Stomach smooth muscle (tissue), 2 donors: ENCODE measurements around the gene IST1.

Experiments
- H3K27ac ChIP-seq: one replicate; pipeline ENCODE4 v1.7.0; 2013; ENCODE audit warnings: mild to moderate bottlenecking, low read length, inconsistent platforms
- H3K27me3 ChIP-seq, 2 donors: one replicate each; pipeline ENCODE4 v1.7.0; 2013; ENCODE audit warnings: low read length in 2 of 2; ENCODE audit not compliant: insufficient read depth in 2 of 2, control insufficient read depth in 1 of 2
- H3K36me3 ChIP-seq, 2 donors: one replicate each; pipeline ENCODE4 v1.7.0; 2013; ENCODE audit warnings: low read length in 2 of 2; ENCODE audit not compliant: control insufficient read depth in 2 of 2, insufficient read depth in 2 of 2
- H3K4me1 ChIP-seq: one replicate; pipeline ENCODE4 v1.7.0; 2013; ENCODE audit warnings: low read length; ENCODE audit not compliant: control insufficient read depth, insufficient read depth
- H3K4me3 ChIP-seq, 2 donors: one replicate each; pipeline ENCODE4 v1.7.0; 2013; ENCODE audit warnings: low read length in 2 of 2
- H3K9ac ChIP-seq, 2 donors: one replicate each; pipeline ENCODE4 v1.7.0; 2013; ENCODE audit warnings: low read length in 2 of 2, mild to moderate bottlenecking in 1 of 2
- H3K9me3 ChIP-seq, 2 donors: one replicate each; pipeline ENCODE4 v1.7.0; 2013; ENCODE audit warnings: low read length in 2 of 2; ENCODE audit not compliant: control insufficient read depth in 2 of 2
- donor health status: healthy.
- donor health status: Pancreatic carcinoma.

Gene IST1

GRCh38 chr16:71916397-71916920, 21.1 kb downstream of the IST1 start:
- H3K27me3 ChIP-seq = no peaks in the 10 kb centered on the region
- H3K27ac ChIP-seq = no peak overlapping the region

DNA sequence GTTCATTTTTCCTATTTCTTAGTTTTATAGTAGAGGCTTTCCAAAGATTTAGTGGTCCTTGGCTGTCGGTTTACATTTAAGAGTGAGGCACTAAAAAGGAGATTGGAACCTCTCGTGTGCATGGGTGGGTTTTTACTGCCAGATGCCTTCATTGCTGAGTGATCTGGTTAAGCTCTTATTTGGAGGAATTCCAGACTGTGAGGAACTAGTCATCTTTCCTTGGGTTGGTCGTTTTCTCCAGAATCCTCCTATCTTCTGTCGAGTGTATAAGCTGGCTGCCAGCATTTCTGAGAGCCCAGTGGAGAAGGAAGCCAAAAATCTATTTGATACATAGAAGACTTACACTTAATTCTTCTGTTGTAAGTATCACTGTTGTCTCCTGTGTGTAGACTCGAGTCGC, 22.6 kb downstream of the IST1 start:
- peaks cover 13% of the 10 kb centered on the region for H3K4me1 ChIP-seq
- H3K36me3 ChIP-seq = peaks cover 37 to 44% of the 10 kb centered on the region in 2 donors
- H3K27me3 ChIP-seq = no peaks in the 10 kb centered on the region
- no peak overlapping the region for H3K27ac ChIP-seq
- H3K9ac ChIP-seq = no peak overlapping the region
- H3K9me3 ChIP-seq = no peaks in the 10 kb centered on the region
- H3K4me3 ChIP-seq = no peak overlapping the region

More at GRCh38 chr16:71916397-71916920, 21.1 kb downstream of the IST1 start:
- Histone ChIP-seq H3K4me1 (peaks cover 13% of the 10 kb centered on the region), H3K9me3 (no peaks in the 10 kb centered on the region), H3K4me3 (no peak overlapping the region), H3K9ac (no peak overlapping the region), H3K36me3 (peaks cover 25 to 32% of the 10 kb centered on the region in 2 donors)

DNA sequence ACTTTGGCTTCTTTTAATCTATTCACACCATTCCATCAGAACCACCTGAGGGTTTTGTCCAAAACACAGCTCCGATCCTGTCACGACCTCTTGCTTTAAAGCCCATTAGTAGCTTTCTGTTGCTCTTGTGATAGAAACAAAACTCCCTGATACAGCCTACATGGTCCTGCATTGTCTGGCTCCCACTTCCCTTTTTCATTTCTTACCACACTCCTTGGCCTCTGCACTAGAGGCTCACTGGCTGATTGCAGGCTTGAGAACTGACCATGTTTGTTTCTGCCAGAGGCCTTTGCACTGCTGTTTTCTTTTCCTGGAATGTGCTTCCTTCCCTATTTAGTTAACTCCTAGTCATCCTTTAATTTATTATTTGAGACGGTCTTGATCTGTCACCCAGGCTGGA, 23.7 kb downstream of the IST1 start:
- Histone ChIP-seq H3K36me3 (peaks cover 47 to 55% of the 10 kb centered on the region in 2 donors), H3K9me3 (no peaks in the 10 kb centered on the region)

GRCh38 chr16:71920658-71921057, 25.3 kb downstream of the IST1 start:
- H3K9ac ChIP-seq = no peak overlapping the region
- peaks cover 9% of the 10 kb centered on the region for H3K4me1 ChIP-seq
- no peaks in the 10 kb centered on the region for H3K27me3 ChIP-seq
- no peaks in the 10 kb centered on the region for H3K9me3 ChIP-seq
- peaks cover 56 to 63% of the 10 kb centered on the region in 2 donors for H3K36me3 ChIP-seq
- no peak overlapping the region for H3K27ac ChIP-seq
- no peak overlapping the region for H3K4me3 ChIP-seq

More for the DNA sequence above, 23.7 kb downstream of the IST1 start:
- Histone ChIP-seq H3K4me3 (no peak overlapping the region), H3K27ac (no peak overlapping the region), H3K27me3 (no peaks in the 10 kb centered on the region), H3K4me1 (peaks cover 13% of the 10 kb centered on the region), H3K9ac (no peak overlapping the region)

DNA sequence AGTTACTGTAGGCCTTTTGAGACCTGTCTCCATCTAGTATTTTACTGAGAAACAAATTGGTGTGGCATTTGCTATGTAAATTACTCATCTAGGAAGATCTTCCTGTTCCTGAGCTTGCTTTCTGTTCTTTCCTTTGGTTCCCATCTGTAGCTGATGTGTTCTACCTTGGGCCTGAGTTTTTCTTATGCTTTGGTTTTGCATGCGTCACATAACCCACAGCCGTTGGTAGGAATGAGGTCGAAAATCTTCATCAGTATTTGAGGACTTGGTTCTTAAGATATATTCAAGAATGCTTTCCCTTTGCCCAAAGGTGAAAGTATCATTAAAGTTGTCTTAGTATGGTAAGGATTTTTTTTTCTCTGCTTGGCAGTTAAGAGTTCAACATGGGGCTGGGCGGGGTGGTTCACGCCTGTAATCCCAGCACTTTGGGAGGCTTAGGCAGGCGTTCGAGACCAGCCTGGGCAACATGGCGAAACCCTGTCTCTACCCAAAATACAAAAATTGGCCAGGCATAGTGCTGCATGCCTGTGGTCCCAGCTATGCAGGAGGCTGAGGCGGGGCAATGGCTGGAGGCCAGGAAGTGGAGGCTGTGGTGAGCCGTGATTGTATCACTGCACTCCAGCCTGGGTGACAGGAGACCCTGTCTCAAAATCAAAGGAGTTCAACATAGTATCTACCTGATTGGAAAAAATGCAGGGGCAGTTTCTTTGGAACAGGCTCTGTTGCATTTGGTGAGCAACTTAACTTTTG, 28.8 kb downstream of the IST1 start:
- Histone ChIP-seq H3K36me3 (peaks cover 56% of the 10 kb centered on the region in 2 donors), H3K27me3 (no peaks in the 10 kb centered on the region), H3K4me1 (peaks cover 31% of the 10 kb centered on the region), H3K4me3 (no peak overlapping the region), H3K9ac (no peak overlapping the region), H3K9me3 (no peaks in the 10 kb centered on the region), H3K27ac (no peak overlapping the region)

- Histone ChIP-seq H3K27ac (no peak overlapping the region), H3K36me3 (peaks cover 50 to 51% of the 10 kb centered on the region in 2 donors)
Observed at GRCh38 chr16:71924710-71925109, 29.4 kb downstream of the IST1 start.

GRCh38 chr16:71927383-71927782, 32.1 kb downstream of the IST1 start:
- Histone ChIP-seq H3K36me3 (peaks cover 27 to 28% of the 10 kb centered on the region in 2 donors), H3K27me3 (no peaks in the 10 kb centered on the region), H3K9ac (no peak overlapping the region), H3K9me3 (no peaks in the 10 kb centered on the region), H3K4me3 (peak overlapping the region in 1 of 2 donors; percentile 8), H3K4me1 (peaks cover 34% of the 10 kb centered on the region), H3K27ac (peak overlapping the region; percentile 71)

More at GRCh38 chr16:71924710-71925109, 29.4 kb downstream of the IST1 start:
- Histone ChIP-seq H3K9me3 (no peaks in the 10 kb centered on the region), H3K27me3 (no peaks in the 10 kb centered on the region), H3K4me3 (no peak overlapping the region), H3K9ac (no peak overlapping the region), H3K4me1 (peaks cover 34% of the 10 kb centered on the region)

- Histone ChIP-seq H3K9me3 (no peaks in the 10 kb centered on the region), H3K4me1 (peaks cover 34% of the 10 kb centered on the region), H3K27ac (peak overlapping the region; percentile 71), H3K9ac (peak overlapping the region in 1 of 2 donors; percentile 20), H3K27me3 (no peaks in the 10 kb centered on the region), H3K36me3 (peaks cover 24% of the 10 kb centered on the region in 2 donors), H3K4me3 (peak overlapping the region in 1 of 2 donors; percentile 8)
Observed at GRCh38 chr16:71927787-71928186, 32.5 kb downstream of the IST1 start.

GRCh38 chr16:71929048-71929447, 33.7 kb downstream of the IST1 start:
- H3K4me3 ChIP-seq = no peak overlapping the region
- peaks cover 13 to 17% of the 10 kb centered on the region in 2 donors for H3K36me3 ChIP-seq
- peak overlapping the region; percentile 71 for H3K27ac ChIP-seq
- H3K4me1 ChIP-seq = peaks cover 34% of the 10 kb centered on the region
- peak overlapping the region in 1 of 2 donors; percentile 36 for H3K9ac ChIP-seq
- H3K9me3 ChIP-seq = no peaks in the 10 kb centered on the region
- no peaks in the 10 kb centered on the region for H3K27me3 ChIP-seq

GRCh38 chr16:71930013-71930563, 34.8 kb downstream of the IST1 start:
- Histone ChIP-seq H3K4me3 (no peak overlapping the region), H3K9me3 (no peaks in the 10 kb centered on the region), H3K27ac (peak overlapping the region; percentile 71), H3K4me1 (peaks cover 30% of the 10 kb centered on the region), H3K36me3 (peaks cover 5 to 14% of the 10 kb centered on the region in 2 donors), H3K27me3 (no peaks in the 10 kb centered on the region), H3K9ac (peak overlapping the region in 1 of 2 donors; percentile 36)
